Measurements from ENCODE around the gene JAKMIP1. TPM values are rescaled to one million over a fixed set of nuclear protein-coding genes. Genes with fewer than 3 reads are reported as not detected.
"Not testable (repeated sequence)": the region's sequence is repeated elsewhere in the genome, so short reads cannot be mapped to it uniquely, and the experiment has no call there.

Gene JAKMIP1
- total RNA-seq, 1 donor from 2014 or later = not detected

DNA sequence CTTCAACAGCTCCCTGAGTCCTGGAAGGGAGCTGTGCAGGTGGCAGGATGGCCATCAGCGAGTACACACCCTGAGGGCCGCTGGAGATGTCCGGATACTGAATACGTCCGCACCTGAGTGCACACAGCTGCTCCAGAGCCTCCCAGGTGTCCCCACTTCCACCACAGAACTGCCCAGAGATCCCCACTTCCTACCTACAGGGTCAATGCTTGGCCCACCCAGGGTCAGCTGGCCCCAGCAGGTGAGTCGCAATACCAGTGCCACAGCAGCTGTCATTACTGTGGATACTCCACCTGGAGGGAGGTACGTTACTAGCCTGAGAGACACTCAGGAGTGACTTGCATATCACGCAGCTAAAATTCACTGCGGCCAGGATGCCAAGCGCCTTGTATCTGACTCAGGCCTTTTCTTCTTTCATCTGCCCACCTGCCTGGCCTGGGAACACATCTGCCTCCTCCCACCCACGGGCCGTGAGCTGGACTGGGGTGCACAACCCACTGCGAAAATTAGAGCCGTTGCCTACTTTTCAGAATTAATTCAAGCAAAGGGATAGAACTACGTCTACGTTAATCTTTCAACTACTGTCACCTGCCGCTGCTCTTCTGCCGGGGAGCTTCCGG is 191.5 kb downstream of the JAKMIP1 start:
- Mint-ChIP-seq H3K4me3 (ENCODE audit: unreplicated experiment) (no peak overlapping the region), H3K9me3 (ENCODE audit: unreplicated experiment) (no peaks in the 10 kb centered on the region), H3K27ac (ENCODE audit: unreplicated experiment) (no peak overlapping the region), H3K4me1 (ENCODE audit: unreplicated experiment) (peaks cover 10% of the 10 kb centered on the region), H3K27me3 (ENCODE audit: unreplicated experiment) (peaks cover 17% of the 10 kb centered on the region), H3K36me3 (ENCODE audit: low read depth, unreplicated experiment) (no peaks in the 10 kb centered on the region)
- TF ChIP-seq, protein P1, sequence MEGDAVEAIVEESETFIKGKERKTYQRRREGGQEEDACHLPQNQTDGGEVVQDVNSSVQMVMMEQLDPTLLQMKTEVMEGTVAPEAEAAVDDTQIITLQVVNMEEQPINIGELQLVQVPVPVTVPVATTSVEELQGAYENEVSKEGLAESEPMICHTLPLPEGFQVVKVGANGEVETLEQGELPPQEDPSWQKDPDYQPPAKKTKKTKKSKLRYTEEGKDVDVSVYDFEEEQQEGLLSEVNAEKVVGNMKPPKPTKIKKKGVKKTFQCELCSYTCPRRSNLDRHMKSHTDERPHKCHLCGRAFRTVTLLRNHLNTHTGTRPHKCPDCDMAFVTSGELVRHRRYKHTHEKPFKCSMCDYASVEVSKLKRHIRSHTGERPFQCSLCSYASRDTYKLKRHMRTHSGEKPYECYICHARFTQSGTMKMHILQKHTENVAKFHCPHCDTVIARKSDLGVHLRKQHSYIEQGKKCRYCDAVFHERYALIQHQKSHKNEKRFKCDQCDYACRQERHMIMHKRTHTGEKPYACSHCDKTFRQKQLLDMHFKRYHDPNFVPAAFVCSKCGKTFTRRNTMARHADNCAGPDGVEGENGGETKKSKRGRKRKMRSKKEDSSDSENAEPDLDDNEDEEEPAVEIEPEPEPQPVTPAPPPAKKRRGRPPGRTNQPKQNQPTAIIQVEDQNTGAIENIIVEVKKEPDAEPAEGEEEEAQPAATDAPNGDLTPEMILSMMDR (IDR thresholded peaks at IDR 0.05; ENCODE audit: unreplicated experiment) = no peak
- DNase-seq (ENCODE audit: low spot score) = no peak

DNA sequence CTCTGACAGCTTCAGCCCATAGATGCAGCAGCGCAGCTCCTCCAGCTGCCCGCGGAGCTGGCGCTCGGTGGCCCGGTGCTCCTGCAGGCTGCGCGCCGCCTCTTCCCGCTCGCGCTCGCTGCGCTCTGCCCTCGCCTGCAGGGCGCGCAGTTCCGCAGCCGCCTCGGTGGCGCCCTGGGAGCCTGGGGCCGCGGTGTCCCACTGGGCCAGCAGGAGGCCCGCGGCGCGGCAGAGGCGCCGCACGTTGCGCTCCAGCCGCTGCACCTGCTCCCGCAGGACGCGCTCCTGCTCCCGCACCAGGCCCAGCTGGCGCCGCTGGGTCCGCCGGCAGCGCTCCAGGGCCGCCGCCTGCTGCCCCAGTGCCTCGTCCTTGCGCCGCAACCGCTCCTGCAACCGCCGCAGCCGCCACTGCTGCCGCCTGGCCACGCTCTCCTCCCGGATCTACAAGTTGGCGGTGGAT is 192.2 kb downstream of the JAKMIP1 start:
- TF ChIP-seq, protein P1 (IDR thresholded peaks at IDR 0.05; ENCODE audit: unreplicated experiment) = peak; percentile 24
- H3K4me1 Mint-ChIP-seq (ENCODE audit: unreplicated experiment) = peaks cover 10% of the 10 kb centered on the region
- peak; percentile 70 for DNase-seq (ENCODE audit: low spot score)
- no peaks in the 10 kb centered on the region for H3K9me3 Mint-ChIP-seq (ENCODE audit: unreplicated experiment)
- H3K36me3 Mint-ChIP-seq (ENCODE audit: low read depth, unreplicated experiment) = no peaks in the 10 kb centered on the region
- no peak overlapping the region for H3K4me3 Mint-ChIP-seq (ENCODE audit: unreplicated experiment)
- H3K27me3 Mint-ChIP-seq (ENCODE audit: unreplicated experiment) = peaks cover 17% of the 10 kb centered on the region
- no peak overlapping the region for H3K27ac Mint-ChIP-seq (ENCODE audit: unreplicated experiment)

DNA sequence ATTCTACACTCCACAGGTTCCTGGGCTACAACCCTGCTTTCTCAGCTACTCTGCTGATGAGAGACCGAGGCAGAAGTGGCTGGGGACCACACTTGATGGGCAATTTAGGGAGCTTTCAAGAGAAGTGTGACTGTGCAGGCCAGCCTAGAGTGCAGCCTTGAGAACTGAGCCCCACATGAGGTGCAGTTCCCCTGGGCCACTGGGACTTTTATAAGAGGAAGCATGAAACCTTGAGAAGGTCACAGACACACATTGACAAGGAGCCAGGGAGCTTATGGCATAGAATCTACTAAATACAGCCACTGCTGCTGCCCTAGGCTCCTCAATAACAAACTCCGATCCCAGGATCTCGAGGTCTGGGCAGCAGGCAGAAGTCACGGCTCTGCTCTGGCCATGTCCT is 195.2 kb downstream of the JAKMIP1 start:
- Mint-ChIP-seq H3K36me3 (ENCODE audit: low read depth, unreplicated experiment) (no peaks in the 10 kb centered on the region), H3K4me1 (ENCODE audit: unreplicated experiment) (peaks cover 4% of the 10 kb centered on the region), H3K27ac (ENCODE audit: unreplicated experiment) (no peak overlapping the region), H3K9me3 (ENCODE audit: unreplicated experiment) (no peaks in the 10 kb centered on the region), H3K27me3 (ENCODE audit: unreplicated experiment) (peaks cover 16% of the 10 kb centered on the region), H3K4me3 (ENCODE audit: unreplicated experiment) (no peak overlapping the region)
- DNase-seq (ENCODE audit: low spot score) = no peak
- TF ChIP-seq, protein P1 (IDR thresholded peaks at IDR 0.05; ENCODE audit: unreplicated experiment) = no peak

DNA sequence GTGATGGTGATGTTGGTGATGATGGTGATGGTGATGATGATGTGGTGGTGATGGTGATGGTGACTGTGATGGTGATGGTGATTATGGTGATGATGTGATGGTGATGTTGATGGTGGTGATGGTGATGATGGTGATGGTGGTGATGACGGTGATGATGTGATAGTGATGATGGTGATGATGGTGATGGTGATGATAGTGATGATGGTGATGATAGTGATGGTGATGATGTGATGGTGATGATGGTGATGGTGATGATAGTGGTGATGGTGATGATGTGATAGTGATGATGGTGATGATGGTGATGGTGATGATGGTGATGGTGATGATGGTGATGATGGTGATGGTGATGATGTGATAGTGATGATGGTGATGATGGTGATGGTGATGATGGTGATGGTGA is 196.9 kb downstream of the JAKMIP1 start:
- not testable (repeated sequence) for H3K27ac Mint-ChIP-seq (ENCODE audit: unreplicated experiment); H3K9me3 Mint-ChIP-seq (ENCODE audit: unreplicated experiment); H3K36me3 Mint-ChIP-seq (ENCODE audit: low read depth, unreplicated experiment); H3K4me1 Mint-ChIP-seq (ENCODE audit: unreplicated experiment); H3K4me3 Mint-ChIP-seq (ENCODE audit: unreplicated experiment); DNase-seq (ENCODE audit: low spot score)
- H3K27me3 Mint-ChIP-seq (ENCODE audit: unreplicated experiment) = peaks cover 14% of the 10 kb centered on the region

DNA sequence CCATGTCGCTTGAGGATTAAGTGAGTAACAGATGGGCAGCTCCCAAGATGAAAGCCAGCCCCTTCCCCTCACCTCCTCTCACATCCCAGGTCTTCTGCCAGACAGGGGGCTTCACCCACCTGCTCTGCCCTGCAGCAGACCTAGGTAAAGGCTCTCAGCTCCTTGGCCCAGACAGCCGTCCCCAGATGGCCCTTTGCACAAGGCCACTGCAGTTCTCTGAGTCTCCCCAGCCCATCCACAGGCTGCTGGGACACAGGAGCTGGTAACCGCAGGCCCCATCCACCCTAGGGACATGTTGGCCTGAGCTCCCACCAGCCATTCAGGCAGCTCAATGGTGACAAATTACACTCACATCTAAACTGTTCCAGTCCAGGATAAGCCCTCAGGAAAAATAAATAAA is 197.4 kb downstream of the JAKMIP1 start:
- no peak for DNase-seq (ENCODE audit: low spot score)
- H3K4me3 Mint-ChIP-seq (ENCODE audit: unreplicated experiment) = no peak overlapping the region
- no peaks in the 10 kb centered on the region for H3K36me3 Mint-ChIP-seq (ENCODE audit: low read depth, unreplicated experiment)
- H3K4me1 Mint-ChIP-seq (ENCODE audit: unreplicated experiment) = peaks cover 7% of the 10 kb centered on the region
- no peak overlapping the region for H3K27ac Mint-ChIP-seq (ENCODE audit: unreplicated experiment)
- H3K9me3 Mint-ChIP-seq (ENCODE audit: unreplicated experiment) = no peaks in the 10 kb centered on the region
- TF ChIP-seq, protein P1 (IDR thresholded peaks at IDR 0.05; ENCODE audit: unreplicated experiment) = no peak
- peaks cover 12% of the 10 kb centered on the region for H3K27me3 Mint-ChIP-seq (ENCODE audit: unreplicated experiment)
